ENCODE results near the gene RAB20. TPM values are rescaled to one million over a fixed set of nuclear protein-coding genes. Genes with fewer than 3 reads are reported as not detected.
A peak's percentile ranks its signal among the peaks of the same experiment; 100 is the strongest.

The RAB20 gene
- total RNA-seq, 2 donors from 2014 or later, result 12.7 to 24.3 TPM

DNA sequence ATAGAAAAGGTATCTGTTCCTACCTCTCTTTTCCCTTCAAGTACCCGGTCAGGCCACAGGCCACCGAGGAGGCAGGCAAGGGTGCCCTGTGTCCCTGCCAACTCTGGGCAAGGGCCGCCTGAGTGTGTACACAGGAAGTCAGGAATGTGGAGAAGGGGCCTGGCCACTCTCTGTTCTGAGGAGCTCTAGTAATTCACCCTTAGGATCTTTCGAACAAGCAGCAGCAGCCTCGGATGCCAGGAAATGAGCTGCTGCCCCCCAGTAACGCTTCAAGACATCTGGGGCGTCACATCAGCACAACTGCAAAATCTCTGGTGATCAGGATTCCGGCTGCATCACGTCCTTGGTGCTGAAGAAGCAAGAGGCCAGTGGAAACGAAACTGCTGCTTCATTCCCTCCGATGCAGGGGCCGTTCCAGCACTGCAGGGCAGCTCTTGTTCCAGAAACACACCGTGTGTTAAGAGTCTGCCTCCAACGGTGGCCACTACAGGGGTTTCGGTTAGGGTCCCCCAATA is 2.0 kb downstream of the RAB20 start:
- intact Hi-C loops (cut with DNase I), result loop anchor here in 1 of 2 donors (10.0 kb wide), 1 partner anchor 105 kb away; no protein-coding TSS in a partner anchor
- DNase-seq, result peak; percentile 43
- no peak for ATAC-seq

GRCh38 chr13:110557610-110558305 is 3.8 kb downstream of the RAB20 start:
- intact Hi-C loops (cut with DNase I), result loop anchor here in 1 of 2 donors (10.0 kb wide), 1 partner anchor 103 kb away; no protein-coding TSS in a partner anchor
- DNase-seq, result no peak
- no peak for ATAC-seq

- DNase-seq (no peak), ATAC-seq (no peak)
- intact Hi-C loops (cut with DNase I), result loop anchor here in 1 of 2 donors (10.0 kb wide), 1 partner anchor 102 kb away; no protein-coding TSS in a partner anchor
Measured at GRCh38 chr13:110557082-110557481, 4.4 kb downstream of the RAB20 start.

- intact Hi-C loops (cut with DNase I), result loop anchor here in 1 of 2 donors (10.0 kb wide), 1 partner anchor 101 kb away; no protein-coding TSS in a partner anchor
- ATAC-seq (no peak), DNase-seq (no peak)
Measured at GRCh38 chr13:110556224-110556606, 5.3 kb downstream of the RAB20 start.

- intact Hi-C loops (cut with DNase I), result loop anchor here in 1 of 2 donors (10.0 kb wide), 1 partner anchor 101 kb away; no protein-coding TSS in a partner anchor
- no peak for ATAC-seq
Measured at GRCh38 chr13:110555601-110556223, 5.8 kb downstream of the RAB20 start.

GRCh38 chr13:110554946-110555345 is 6.6 kb downstream of the RAB20 start:
- intact Hi-C loops (cut with DNase I), result loop anchor here in 1 of 2 donors (10.0 kb wide), 1 partner anchor 100 kb away; no protein-coding TSS in a partner anchor
- no peak for DNase-seq
- ATAC-seq, result no peak

More at GRCh38 chr13:110555601-110556223, 5.8 kb downstream of the RAB20 start:
- no peak for DNase-seq

DNA sequence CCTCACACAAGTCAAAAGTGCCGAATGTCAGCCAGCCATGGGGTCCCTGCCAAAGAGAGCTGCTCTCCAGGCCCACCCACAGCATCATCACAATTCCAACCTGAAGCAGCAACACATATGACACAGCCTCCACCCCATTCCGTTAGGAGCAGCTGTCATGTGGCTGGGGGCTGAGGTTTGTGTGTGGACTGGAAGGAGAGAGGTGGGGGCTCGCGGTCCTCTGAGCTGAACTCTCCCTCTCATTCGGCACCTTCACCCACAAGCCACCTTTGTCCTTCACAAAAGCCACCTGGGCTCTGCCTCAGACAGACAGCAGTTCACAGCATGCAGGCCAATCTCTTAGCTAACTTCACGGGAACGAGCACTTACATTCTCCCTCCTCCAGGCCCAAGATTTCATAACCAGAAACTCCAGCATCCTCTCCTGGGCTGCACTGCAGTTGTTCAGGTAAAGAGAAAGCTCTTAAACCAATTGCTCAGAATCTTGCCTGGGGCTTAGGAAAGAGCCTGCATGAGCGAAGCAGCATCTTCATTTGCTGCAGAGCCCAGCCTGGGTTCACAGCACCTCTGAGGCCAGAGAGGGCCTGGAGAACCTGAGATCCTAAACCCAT is 7.2 kb downstream of the RAB20 start:
- DNase-seq (no peak), ATAC-seq (no peak)
- intact Hi-C loops (cut with DNase I), result loop anchor here in 1 of 2 donors (10.0 kb wide), 1 partner anchor 100 kb away; no protein-coding TSS in a partner anchor

GRCh38 chr13:110553417-110553816 is 8.1 kb downstream of the RAB20 start:
- ATAC-seq, result no peak
- intact Hi-C loops (cut with DNase I), result loop anchor here in 1 of 2 donors (10.0 kb wide), 1 partner anchor 99 kb away; no protein-coding TSS in a partner anchor
- no peak for DNase-seq

DNA sequence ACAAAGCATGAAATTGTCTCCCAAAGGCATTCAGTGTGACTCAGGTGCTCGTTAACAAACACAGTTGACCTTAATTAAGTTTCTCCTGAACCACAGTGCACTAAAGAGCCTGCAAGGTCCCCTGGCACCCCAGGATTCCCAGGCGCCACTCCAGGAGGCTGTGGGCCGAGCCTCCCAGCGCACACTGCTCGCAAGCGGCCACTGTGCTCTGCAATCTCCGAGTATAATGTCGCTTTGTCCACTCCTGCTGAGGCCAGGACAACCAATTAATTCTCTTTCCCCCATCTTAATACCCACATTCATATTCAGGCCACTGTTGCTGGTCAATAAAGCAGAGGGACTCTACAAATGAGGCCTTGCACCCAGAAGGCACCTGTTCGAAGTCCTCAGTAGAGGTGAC is 8.8 kb downstream of the RAB20 start:
- intact Hi-C loops (cut with DNase I), result loop anchor here in 1 of 2 donors (10.0 kb wide), 1 partner anchor 98 kb away; no protein-coding TSS in a partner anchor
- ATAC-seq (no peak), DNase-seq (no peak)

DNA sequence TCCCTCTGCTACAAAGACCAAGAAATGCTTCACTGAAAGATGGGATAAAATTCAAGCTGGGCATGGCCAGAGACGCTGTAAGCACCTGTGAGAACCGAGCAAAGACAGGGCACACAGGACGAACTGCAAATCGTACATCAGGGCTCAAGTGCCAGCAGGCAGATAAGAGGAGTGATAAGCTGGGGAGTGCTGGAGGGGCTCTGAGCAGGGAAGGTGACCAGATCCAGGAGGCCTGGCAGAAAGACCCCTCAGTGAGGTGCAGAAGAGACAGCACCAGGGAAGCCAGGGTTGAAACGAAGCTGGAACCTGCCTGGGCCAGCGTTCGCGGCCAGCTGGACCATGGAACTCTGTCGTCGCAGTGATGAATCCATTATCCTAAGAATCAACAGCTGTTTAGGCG is 10.2 kb downstream of the RAB20 start:
- intact Hi-C loops (cut with DNase I), result loop anchor here in 1 of 2 donors (10.0 kb wide), 1 partner anchor 96 kb away; no protein-coding TSS in a partner anchor
- ATAC-seq, result no peak

GRCh38 chr13:110549795-110550160 is 11.7 kb downstream of the RAB20 start:
- DNase-seq, result no peak

More for the DNA sequence above, 10.2 kb downstream of the RAB20 start:
- no peak for DNase-seq

DNA sequence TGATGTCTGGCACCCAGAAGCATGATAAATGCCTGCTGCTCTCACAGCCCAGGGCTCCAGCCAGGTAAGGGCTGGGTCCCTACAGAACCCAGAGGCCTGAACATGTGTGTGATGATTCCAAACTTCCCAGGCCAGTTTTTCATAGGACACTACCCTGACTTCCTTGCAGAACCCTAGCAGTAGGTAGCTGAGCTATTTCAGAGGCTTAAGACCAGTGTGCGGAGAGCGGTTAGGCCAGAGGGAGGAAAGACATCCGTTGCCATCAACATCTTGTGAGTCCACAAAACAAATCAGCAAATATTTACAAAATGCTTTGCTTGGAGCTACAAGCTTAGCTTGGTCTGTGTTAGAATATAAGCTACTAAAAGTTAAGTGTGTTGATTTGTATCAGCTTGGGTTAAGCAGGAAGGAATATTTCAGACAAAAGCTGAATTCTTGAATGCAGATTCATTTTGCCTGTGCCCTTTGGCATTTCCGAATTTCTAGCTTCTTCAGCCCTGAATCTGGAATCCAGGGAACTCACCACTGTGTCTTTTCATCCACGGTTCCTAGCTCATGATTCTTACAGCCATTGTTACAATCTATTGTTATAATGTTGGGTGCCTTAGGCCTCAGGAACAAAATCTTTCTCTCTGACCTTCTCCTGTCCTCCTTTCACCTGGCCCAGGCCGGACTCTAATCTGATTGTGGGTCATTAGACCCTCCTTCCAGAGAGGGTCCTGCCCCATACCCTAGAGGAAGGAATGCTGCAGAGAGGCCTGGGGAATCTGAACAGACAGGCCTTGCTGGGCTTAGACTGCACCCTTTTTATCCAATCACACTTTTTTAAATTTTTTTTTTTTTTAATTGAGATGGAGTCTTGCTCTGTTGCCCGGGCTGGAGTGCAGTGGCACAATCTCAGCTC is 12.4 kb downstream of the RAB20 start:
- intact Hi-C loops (cut with DNase I), result no loop called here
- no peak for DNase-seq
- no peak for ATAC-seq

More at GRCh38 chr13:110549795-110550160, 11.7 kb downstream of the RAB20 start:
- intact Hi-C loops (cut with DNase I), result loop anchor here in 1 of 2 donors (10.0 kb wide), 1 partner anchor 95 kb away; no protein-coding TSS in a partner anchor
- no peak for ATAC-seq

DNA sequence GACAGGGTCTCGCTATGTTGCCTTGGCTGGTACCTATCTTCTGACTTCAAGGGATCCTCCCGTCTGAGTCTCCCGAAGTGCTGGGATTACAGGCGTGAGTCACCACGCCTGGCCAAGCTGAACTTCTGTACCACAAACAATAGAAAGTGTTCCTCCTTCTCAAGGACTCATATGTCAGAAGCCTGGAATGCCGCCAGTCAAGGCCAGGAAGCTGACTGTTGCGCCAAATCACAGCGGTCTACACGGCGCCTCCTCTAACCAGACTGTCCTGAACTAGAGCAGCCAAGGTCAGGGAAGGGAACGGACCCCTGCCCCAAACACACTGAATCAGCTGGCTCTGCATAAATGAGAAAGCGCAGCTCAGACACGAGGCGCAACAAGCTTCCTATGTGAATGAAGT is 14.6 kb downstream of the RAB20 start:
- DNase-seq (peak; percentile 93), ATAC-seq (peak; percentile 82 to 93)
- intact Hi-C loops (cut with DNase I), result no loop called here

- intact Hi-C loops (cut with DNase I), result no loop called here
- DNase-seq (no peak), ATAC-seq (no peak)
Measured at GRCh38 chr13:110546378-110546777, 15.1 kb downstream of the RAB20 start.

GRCh38 chr13:110542169-110542796 is 19.2 kb downstream of the RAB20 start:
- no peak for ATAC-seq

GRCh38 chr13:110541526-110541920 is 20.0 kb downstream of the RAB20 start:
- ATAC-seq, result peak; percentile 12 to 32
- intact Hi-C loops (cut with DNase I), result no loop called here

More at GRCh38 chr13:110542169-110542796, 19.2 kb downstream of the RAB20 start:
- intact Hi-C loops (cut with DNase I), result no loop called here
- DNase-seq, result no peak

GRCh38 chr13:110540871-110541525 is 20.5 kb downstream of the RAB20 start:
- DNase-seq (no peak), ATAC-seq (no peak)
- intact Hi-C loops (cut with DNase I), result no loop called here

More at GRCh38 chr13:110541526-110541920, 20.0 kb downstream of the RAB20 start:
- DNase-seq, result no peak
